H1 (cell line): ENCODE data around the gene ACTN2. TPM values are rescaled to one million over a fixed set of nuclear protein-coding genes. Genes with fewer than 3 reads are reported as not detected.

ENCODE experiments used
- CTCF ChIA-PET: fragments of 300-600 bp; sonication (Branson Sonifier 250); formaldehyde crosslinking; loops from one replicate; lab custom pipeline; 2021; ENCODE audit not compliant: partially characterized antibody; lab: Charles Lee
- POLR2A ChIA-PET: fragments of 300-600 bp; sonication (Branson Sonifier 250); formaldehyde crosslinking; loops from one replicate; lab custom pipeline; 2021; ENCODE audit warnings: inconsistent platforms; ENCODE audit not compliant: partially characterized antibody; lab: Charles Lee
- DNase-seq, 2 experiments: peaks; one replicate each; pipeline versions ENCODE4 v3.0.0 to v3.0.0-alpha.2; 2010 to 2022; ENCODE audit warnings: low spot score in 2 of 2, low read depth in 1 of 2, mixed read lengths in 1 of 2
- FAIRE-seq: peaks from 2 replicates; lab custom pipeline; 2011; peaks lifted over from hg19 to GRCh38; lab: Jason Lieb, UNC
- H2AFZ ChIP-seq: 2 replicates; pipeline ENCODE4 v1.8.1; 2012; ENCODE audit warnings: low read length, inconsistent platforms
- H2AK5ac ChIP-seq: 2 replicates; pipeline ENCODE4 v1.6.1; 2013; ENCODE audit warnings: low read depth, low read length
- H2BK120ac ChIP-seq: replicated peaks from 2 replicates; pipeline ENCODE3; 2013; ENCODE audit warnings: low read depth, low read length, inconsistent platforms
- H2BK12ac ChIP-seq: 2 replicates; pipeline ENCODE4 v1.6.1; 2013; ENCODE audit warnings: low read depth, low read length
- H2BK15ac ChIP-seq: 2 replicates; pipeline ENCODE4 v1.6.1; 2013; ENCODE audit warnings: low read length
- H2BK20ac ChIP-seq: 2 replicates; pipeline ENCODE4 v1.6.1; 2013; ENCODE audit warnings: low read length
- H2BK5ac ChIP-seq: 2 replicates; pipeline ENCODE4 v1.6.1; 2013; ENCODE audit warnings: low read depth, low read length
- H3K14ac ChIP-seq: 2 replicates; pipeline ENCODE4 v1.6.1; 2013; ENCODE audit warnings: inconsistent platforms; ENCODE audit not compliant: insufficient read length
- H3K18ac ChIP-seq: 2 replicates; pipeline ENCODE4 v1.6.1; 2013; ENCODE audit warnings: low read length; ENCODE audit errors: extremely low read depth
- H3K23ac ChIP-seq: 2 replicates; pipeline ENCODE4 v1.6.1; 2013; ENCODE audit warnings: inconsistent platforms; ENCODE audit not compliant: insufficient read length
- H3K23me2 ChIP-seq: 2 replicates; pipeline ENCODE4 v1.6.1; 2013; ENCODE audit warnings: low read depth, low read length
- H3K27ac ChIP-seq: 2 replicates; pipeline ENCODE4 v1.6.1; 2011; ENCODE audit warnings: low read depth, low read length, inconsistent platforms
- H3K27me3 ChIP-seq, 4 experiments: replicated peaks in 1 of 4; 1 replicate in 1 of 4; 2 replicates in 3 of 4; pipeline versions ENCODE4 v1.6.1 to v1.8.1; 2011 to 2013; ENCODE audit warnings: low read length in 3 of 4, mild to moderate bottlenecking in 3 of 4, inconsistent platforms in 2 of 4, mixed read lengths in 2 of 4, moderate library complexity in 1 of 4; ENCODE audit not compliant: control insufficient read depth in 3 of 4, insufficient read depth in 3 of 4; ENCODE audit errors: extremely low read depth in 1 of 4
- H3K36me3 ChIP-seq, 4 experiments: 2 replicates each; pipeline versions ENCODE4 v1.6.1 to v1.8.1; 2011 to 2013; ENCODE audit warnings: mild to moderate bottlenecking in 4 of 4, low read length in 3 of 4, moderate library complexity in 2 of 4, control low read depth in 1 of 4, inconsistent platforms in 1 of 4; ENCODE audit not compliant: insufficient read depth in 4 of 4, control insufficient read depth in 2 of 4
- H3K4ac ChIP-seq: replicated peaks from 2 replicates; pipeline ENCODE3; 2013; ENCODE audit warnings: low read length, low read depth, mixed read lengths, inconsistent platforms; ENCODE audit not compliant: insufficient read length
- H3K4me1 ChIP-seq, 4 experiments: replicated peaks in 1 of 4; 1 replicate in 1 of 4; 2 replicates in 3 of 4; pipeline versions ENCODE4 v1.6.1 to v1.8.1; 2011 to 2013; ENCODE audit warnings: low read length in 3 of 4, inconsistent platforms in 2 of 4, mixed read lengths in 1 of 4; ENCODE audit not compliant: insufficient read depth in 4 of 4, control insufficient read depth in 3 of 4
- H3K4me2 ChIP-seq, 2 experiments: 2 replicates each; pipeline versions ENCODE4 v1.6.1 to v1.8.1; 2011 to 2013; ENCODE audit warnings: low read depth in 2 of 2, low read length in 2 of 2, control low read depth in 1 of 2, inconsistent platforms in 1 of 2, mild to moderate bottlenecking in 1 of 2; ENCODE audit not compliant: insufficient read depth in 1 of 2
- H3K4me3 ChIP-seq, 4 experiments: fragments of 200-600, 300-600 bp in 1 of 4; sonication (generic), shearing (Covaris generic), sonication (Bioruptor Twin) in 1 of 4; 2 replicates each; pipeline versions ENCODE4 v1.5.1 to v1.8.1; 2011 to 2016; ENCODE audit warnings: low read length in 4 of 4, low read depth in 3 of 4, control low read depth in 2 of 4, inconsistent platforms in 2 of 4, mild to moderate bottlenecking in 2 of 4, mixed read lengths in 1 of 4, moderate library complexity in 1 of 4; ENCODE audit not compliant: insufficient read depth in 2 of 4; ENCODE audit errors: extremely low read depth in 1 of 4
- H3K56ac ChIP-seq: replicated peaks from 2 replicates; pipeline ENCODE3; 2013; ENCODE audit warnings: low read depth, mild to moderate bottlenecking, mixed read lengths, low read length, inconsistent platforms; ENCODE audit not compliant: insufficient read length
- H3K79me1 ChIP-seq: 2 replicates; pipeline ENCODE4 v1.6.1; 2013; ENCODE audit warnings: low read depth, low read length, control low read depth
- H3K79me2 ChIP-seq, 2 experiments: 2 replicates each; pipeline versions ENCODE4 v1.6.1 to v1.8.1; 2012 to 2013; ENCODE audit warnings: low read length in 2 of 2, mild to moderate bottlenecking in 2 of 2, inconsistent platforms in 1 of 2; ENCODE audit not compliant: insufficient read depth in 2 of 2, control insufficient read depth in 1 of 2
- H3K9ac ChIP-seq, 4 experiments: replicated peaks in 1 of 4; 1 replicate in 1 of 4; 2 replicates in 3 of 4; pipeline versions ENCODE4 v1.6.1 to v1.8.1; 2011 to 2013; ENCODE audit warnings: low read depth in 3 of 4, low read length in 3 of 4, control low read depth in 2 of 4, mild to moderate bottlenecking in 2 of 4, moderate library complexity in 2 of 4, inconsistent platforms in 1 of 4; ENCODE audit errors: extremely low read depth in 1 of 4
- H3K9me3 ChIP-seq, 2 experiments: 2 replicates each; pipeline versions ENCODE4 v1.6.1 to v1.8.1; 2012 to 2013; ENCODE audit warnings: mild to moderate bottlenecking in 2 of 2, moderate library complexity in 2 of 2, control low read depth in 1 of 2, inconsistent platforms in 1 of 2, low read depth in 1 of 2, low read length in 1 of 2, mixed read lengths in 1 of 2; ENCODE audit not compliant: insufficient read depth in 2 of 2
- H4K20me1 ChIP-seq, 2 experiments: replicated peaks in 1 of 2; 2 replicates each; pipeline versions ENCODE3 to v1.8.1; 2011 to 2013; ENCODE audit warnings: inconsistent platforms in 2 of 2, low read length in 2 of 2, mild to moderate bottlenecking in 1 of 2; ENCODE audit not compliant: insufficient read depth in 2 of 2, control insufficient read depth in 1 of 2
- H4K5ac ChIP-seq: 2 replicates; pipeline ENCODE4 v1.6.1; 2013; ENCODE audit warnings: low read length, low read depth, mixed read lengths, inconsistent platforms; ENCODE audit not compliant: insufficient read length
- H4K8ac ChIP-seq: 2 replicates; pipeline ENCODE4 v1.8.0; 2013; ENCODE audit warnings: mild to moderate bottlenecking, moderate library complexity, low read length, inconsistent platforms; ENCODE audit not compliant: insufficient read depth; ENCODE audit errors: extremely low read depth
- H4K91ac ChIP-seq: replicated peaks from 2 replicates; pipeline ENCODE3; 2013; ENCODE audit warnings: low read length, mixed read lengths, inconsistent platforms; ENCODE audit not compliant: insufficient read length
- BCL11A ChIP-seq, 2 experiments: IDR thresholded peaks; one replicate each; pipeline ENCODE4 v1.6.1; 2011; ENCODE audit warnings: low read depth in 2 of 2, low read length in 2 of 2, mild to moderate bottlenecking in 2 of 2
- CTBP2 ChIP-seq: IDR thresholded peaks from 2 replicates; pipeline ENCODE4 v1.7.0; 2011; ENCODE audit warnings: borderline replicate concordance, mild to moderate bottlenecking, moderate library complexity, mixed read lengths, low read length; ENCODE audit not compliant: insufficient read depth, insufficient read length
- EP300 ChIP-seq, 2 experiments: IDR thresholded peaks; 1 replicate in 1 of 2; 2 replicates in 1 of 2; pipeline ENCODE4 v1.6.1; 2011 to 2012; ENCODE audit warnings: low read depth in 2 of 2, low read length in 2 of 2, mild to moderate bottlenecking in 2 of 2, borderline replicate concordance in 1 of 2, inconsistent platforms in 1 of 2, moderate library complexity in 1 of 2
- HDAC2 ChIP-seq, 2 experiments: fragments of 300-600 bp in 1 of 2; sonication (generic) in 1 of 2; IDR thresholded peaks; 2 replicates each; pipeline ENCODE4 v1.6.1; 2011 to 2012; ENCODE audit warnings: low read depth in 2 of 2, low read length in 2 of 2, mild to moderate bottlenecking in 2 of 2, moderate library complexity in 2 of 2, borderline replicate concordance in 1 of 2, inconsistent platforms in 1 of 2
- KDM1A ChIP-seq: fragments of 200-600, 300-600 bp; sonication (generic); IDR thresholded peaks from 2 replicates; pipeline ENCODE4 v1.7.1; 2016; ENCODE audit warnings: mild to moderate bottlenecking, low read length, borderline replicate concordance
- NRF1 ChIP-seq: IDR thresholded peaks from 2 replicates; pipeline ENCODE4 v1.6.1; 2011; ENCODE audit warnings: mild to moderate bottlenecking, low read depth, low read length, improper control_type of control experiment
- POLR2AphosphoS5 ChIP-seq: IDR thresholded peaks from 2 replicates; pipeline ENCODE4 v1.6.1; 2011; ENCODE audit warnings: low read depth, low read length
- RAD21 ChIP-seq, 2 experiments: IDR thresholded peaks in 1 of 2; conservative IDR thresholded peaks in 1 of 2; 2 replicates each; pipeline ENCODE4 v1.6.1; 2011; ENCODE audit warnings: low read depth in 2 of 2, low read length in 2 of 2, improper control_type of control experiment in 1 of 2, inconsistent platforms in 1 of 2, mild to moderate bottlenecking in 1 of 2, moderate library complexity in 1 of 2
- SIRT6 ChIP-seq: IDR thresholded peaks from one replicate; pipeline ENCODE4 v1.7.1; 2012; ENCODE audit warnings: low read length, inconsistent platforms
- SP2 ChIP-seq: IDR thresholded peaks from 2 replicates; pipeline ENCODE4 v1.6.1; 2012; ENCODE audit warnings: mild to moderate bottlenecking, low read length, inconsistent platforms
- TAF1 ChIP-seq: IDR thresholded peaks from 2 replicates; pipeline ENCODE4 v1.6.1; 2011; ENCODE audit warnings: mild to moderate bottlenecking, low read depth, low read length
- TAF7 ChIP-seq: optimal IDR thresholded peaks from 2 replicates; pipeline ENCODE3; 2011; ENCODE audit warnings: low read depth, mild to moderate bottlenecking, inconsistent platforms, low read length, moderate library complexity, borderline replicate concordance
- YY1 ChIP-seq: IDR thresholded peaks from 2 replicates; pipeline ENCODE4 v1.6.1; 2011; ENCODE audit warnings: low read depth, mild to moderate bottlenecking, low read length
- WGBS, 2 experiments: shearing (Covaris generic) in 1 of 2; methylation state at CpG; one replicate each; pipeline versions ENCODE4 v1.1.6 to v1.1.7; 2013 to 2015; ENCODE audit warnings: low lambda C conversion rate in 2 of 2, mixed read lengths in 2 of 2, inconsistent platforms in 1 of 2, low coverage in 1 of 2, missing lambda C conversion rate in 1 of 2; ENCODE audit not compliant: insufficient replicate concordance in 2 of 2, insufficient coverage in 1 of 2, insufficient read length in 1 of 2; ENCODE audit errors: extremely low coverage in 1 of 2, missing lambda C conversion rate in 1 of 2; 5-methylcytosine and 5-hydroxymethylcytosine counted together
- polyA plus RNA-seq, 7 experiments: library from polyadenylated mRNA; depleted of rRNA in 3 of 7; stranded (reverse) in 5 of 7; unstranded in 2 of 7; fragments of >200 nt in 5 of 7; fragments of 200-250 nt in 2 of 7; gene quantifications; 1 replicate in 5 of 7; 2 replicates in 1 of 7; 4 replicates in 1 of 7; pipeline versions ENCODE4 v1.2.1 to v1.2.3, GENCODE V29; 2011 to 2013; ENCODE audit warnings: missing spikeins in 2 of 7, mixed read lengths in 2 of 7
- total RNA-seq: library from RNA; stranded (reverse); fragmentation: NEBNext Ultra II Directional; extraction: Animal tissue kit (Norgen Biotek cat#: 25700); gene quantifications from 2 replicates; pipeline ENCODE4 v1.2.1, GENCODE V29; 2021

ACTN2 gene
- total and polyA plus RNA-seq, 2 of the 8 experiments (the other 6 are each of a cell fraction or from before 2014, with no cell fraction given) = 1.9 to 4.1 TPM

DNA sequence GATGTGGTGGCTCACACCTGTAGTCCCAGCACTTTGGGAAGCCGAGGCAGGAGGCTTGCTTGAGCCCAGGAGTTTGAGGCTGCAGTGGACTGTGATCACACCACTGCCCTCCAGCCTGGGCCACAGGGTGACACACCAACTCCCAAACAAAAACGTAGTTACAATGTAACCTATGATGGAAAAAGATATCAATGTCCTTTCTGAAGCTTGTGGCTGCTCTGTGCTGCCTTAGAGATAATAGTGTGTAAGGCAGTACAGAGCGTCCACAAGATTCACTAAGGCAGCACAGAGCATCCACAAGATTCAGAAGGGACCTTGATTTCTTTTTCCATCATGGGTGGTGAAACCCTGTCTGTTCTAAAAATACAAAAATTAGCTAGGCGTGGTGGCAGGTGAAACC lies 42.5 kb downstream of the ACTN2 start:
- no peak overlapping the region for H3K27ac ChIP-seq
- H3K56ac ChIP-seq = no peak overlapping the region
- no peaks in the 10 kb centered on the region for H3K4me1 ChIP-seq
- no peak overlapping the region for H3K9ac ChIP-seq
- H2BK12ac ChIP-seq = no peak overlapping the region
- H3K4me2 ChIP-seq = no peak overlapping the region
- H4K8ac ChIP-seq = no peak overlapping the region
- H2BK120ac ChIP-seq = no peak overlapping the region
- H4K5ac ChIP-seq = no peak overlapping the region
- WGBS, 2 experiments = 84% methylated on average over 4 of the region's 4 CpGs; no CpG with 5 or more reads in 1 of the 2 experiments
- no peak for FAIRE-seq
- no peaks in the 10 kb centered on the region for H3K27me3 ChIP-seq
- no peak overlapping the region for H3K4ac ChIP-seq
- H2AK5ac ChIP-seq = no peak overlapping the region
- no peak overlapping the region for H3K18ac ChIP-seq
- no peak overlapping the region for H3K23ac ChIP-seq
- H3K9me3 ChIP-seq = no peaks in the 10 kb centered on the region
- no peaks in the 10 kb centered on the region for H3K23me2 ChIP-seq
- no peak overlapping the region for H3K4me3 ChIP-seq
- no peaks in the 10 kb centered on the region for H4K20me1 ChIP-seq
- DNase-seq = no peak
- H3K14ac ChIP-seq = no peak overlapping the region
- no peaks in the 10 kb centered on the region for H3K79me2 ChIP-seq
- H2AFZ ChIP-seq = no peak overlapping the region
- no peak overlapping the region for H4K91ac ChIP-seq
- POLR2A ChIA-PET = no interaction called here
- H2BK5ac ChIP-seq = no peak overlapping the region
- no peak overlapping the region for H2BK20ac ChIP-seq
- no peak overlapping the region for H2BK15ac ChIP-seq
- H3K79me1 ChIP-seq = no peaks in the 10 kb centered on the region
- TF ChIP-seq YY1 (no peak), TAF7 (no peak), HDAC2 (IDR thresholded peaks at IDR 0.05; ENCODE audit: borderline replicate concordance in 1 of 2, low read depth in 2 of 2, low read length in 2 of 2) (no peak), POLR2AphosphoS5 (no peak), SIRT6 (no peak), CTBP2 (no peak), BCL11A (IDR thresholded peaks at IDR 0.05; ENCODE audit: low read depth in 2 of 2, low read length in 2 of 2) (no peak), TAF1 (no peak), KDM1A (no peak), SP2 (no peak), RAD21 (IDR thresholded peaks at IDR 0.05 in 1 of 2, conservative IDR thresholded peaks at IDR 0.05 in 1 of 2; ENCODE audit: low read depth in 2 of 2, low read length in 2 of 2) (no peak), EP300 (IDR thresholded peaks at IDR 0.05; ENCODE audit: borderline replicate concordance in 1 of 2, low read depth in 2 of 2, low read length in 2 of 2) (no peak), NRF1 (no peak)
- CTCF ChIA-PET = interaction anchor here (1.8 kb wide), 1 partner anchor 23 kb away, joined by 6 read pairs; no protein-coding TSS in a partner anchor
- H3K36me3 ChIP-seq = no peaks in the 10 kb centered on the region
